H9 (cell line): ENCODE results near the gene ZMYND8. TPM values are rescaled to one million over a fixed set of nuclear protein-coding genes. Genes with fewer than 3 reads are reported as not detected.

ENCODE experiments used
- DNase-seq: peaks from one replicate; pipeline ENCODE4 v3.0.0-alpha.2; 2017
- H2AFZ ChIP-seq: one replicate; pipeline ENCODE4 v1.6.1; 2013; ENCODE audit warnings: mild to moderate bottlenecking, low read length, control low read depth, moderate library complexity
- H2AK5ac ChIP-seq: 2 replicates; pipeline ENCODE4 v1.6.1; 2013; ENCODE audit warnings: low read length, control low read depth, mixed read lengths; ENCODE audit not compliant: insufficient read length
- H2BK120ac ChIP-seq: one replicate; pipeline ENCODE4 v1.6.1; 2013; ENCODE audit warnings: low read depth, mild to moderate bottlenecking, low read length, control low read depth, inconsistent platforms; ENCODE audit not compliant: poor library complexity, severe bottlenecking
- H2BK12ac ChIP-seq: 2 replicates; pipeline ENCODE4 v1.6.1; 2013; ENCODE audit warnings: low read length, control low read depth, mixed read lengths, low read depth; ENCODE audit not compliant: insufficient read length
- H2BK15ac ChIP-seq: 2 replicates; pipeline ENCODE4 v1.6.1; 2013; ENCODE audit warnings: low read depth, low read length, control low read depth
- H2BK20ac ChIP-seq: one replicate; pipeline ENCODE4 v1.6.1; 2013; ENCODE audit warnings: low read depth, mild to moderate bottlenecking, low read length, control low read depth, inconsistent platforms; ENCODE audit not compliant: poor library complexity, severe bottlenecking
- H2BK5ac ChIP-seq: 2 replicates; pipeline ENCODE4 v1.6.1; 2013; ENCODE audit warnings: low read length, control low read depth, mixed read lengths; ENCODE audit not compliant: insufficient read length
- H3K14ac ChIP-seq: 2 replicates; pipeline ENCODE4 v1.6.1; 2013; ENCODE audit warnings: low read length, control low read depth; ENCODE audit not compliant: insufficient read depth
- H3K18ac ChIP-seq: 2 replicates; pipeline ENCODE4 v1.6.1; 2013; ENCODE audit warnings: low read depth, mild to moderate bottlenecking, mixed read lengths, low read length, control low read depth; ENCODE audit not compliant: insufficient read length
- H3K23ac ChIP-seq: 2 replicates; pipeline ENCODE4 v1.6.1; 2013; ENCODE audit warnings: low read length, control low read depth, mixed read lengths, low read depth; ENCODE audit not compliant: insufficient read length
- H3K23me2 ChIP-seq: 2 replicates; pipeline ENCODE4 v1.6.1; 2013; ENCODE audit warnings: low read depth, mild to moderate bottlenecking, mixed read lengths, low read length, control low read depth; ENCODE audit not compliant: insufficient read length, poor library complexity, severe bottlenecking
- H3K27ac ChIP-seq: 2 replicates; pipeline ENCODE4 v1.5.1; 2013; ENCODE audit warnings: low read length, control low read depth, mixed read lengths, low read depth; ENCODE audit not compliant: insufficient read length
- H3K27me3 ChIP-seq: 2 replicates; pipeline ENCODE4 v1.6.1; 2013; ENCODE audit warnings: low read length, control low read depth, inconsistent platforms; ENCODE audit not compliant: insufficient read depth
- H3K4ac ChIP-seq: 2 replicates; pipeline ENCODE4 v1.6.1; 2013; ENCODE audit warnings: low read depth, mild to moderate bottlenecking, control low read depth, inconsistent platforms, low read length, moderate library complexity
- H3K4me1 ChIP-seq: 2 replicates; pipeline ENCODE4 v1.6.1; 2013; ENCODE audit warnings: low read length, control low read depth, inconsistent platforms; ENCODE audit not compliant: insufficient read depth
- H3K4me2 ChIP-seq: 2 replicates; pipeline ENCODE4 v1.6.1; 2013; ENCODE audit warnings: low read length, control low read depth, mixed read lengths; ENCODE audit not compliant: insufficient read length, insufficient read depth
- H3K56ac ChIP-seq: 2 replicates; pipeline ENCODE4 v1.6.1; 2013; ENCODE audit warnings: low read depth, mild to moderate bottlenecking, mixed read lengths, low read length, control low read depth; ENCODE audit not compliant: insufficient read length
- H3K79me1 ChIP-seq: 2 replicates; pipeline ENCODE4 v1.6.1; 2013; ENCODE audit warnings: low read depth, mild to moderate bottlenecking, moderate library complexity, low read length, control low read depth, inconsistent platforms; ENCODE audit not compliant: insufficient read depth, poor library complexity, severe bottlenecking
- H3K79me2 ChIP-seq: 2 replicates; pipeline ENCODE4 v1.6.1; 2013; ENCODE audit warnings: low read length, control low read depth, inconsistent platforms; ENCODE audit not compliant: insufficient read depth
- H3K9ac ChIP-seq: 2 replicates; pipeline ENCODE4 v1.6.1; 2013; ENCODE audit warnings: low read length, control low read depth, mixed read lengths; ENCODE audit not compliant: insufficient read length; ENCODE audit errors: extremely low read depth
- H3K9me3 ChIP-seq: one replicate; pipeline ENCODE4 v1.6.1; 2013; ENCODE audit warnings: low read depth, low read length, inconsistent platforms; ENCODE audit not compliant: control insufficient read depth
- H3T11ph ChIP-seq: one replicate; pipeline ENCODE4 v1.6.1; 2013; ENCODE audit warnings: mild to moderate bottlenecking, low read length, control low read depth, inconsistent platforms
- H4K20me1 ChIP-seq: one replicate; pipeline ENCODE4 v1.6.1; 2013; ENCODE audit not compliant: control insufficient read depth, insufficient read length, insufficient read depth
- H4K5ac ChIP-seq: 2 replicates; pipeline ENCODE4 v1.6.1; 2013; ENCODE audit warnings: low read depth, mild to moderate bottlenecking, mixed read lengths, low read length, control low read depth; ENCODE audit not compliant: insufficient read length
- H4K8ac ChIP-seq: replicated peaks from 2 replicates; pipeline ENCODE4 v1.6.1; 2013; ENCODE audit warnings: low read length, control low read depth, mixed read lengths, low read depth; ENCODE audit not compliant: insufficient read length
- H4K91ac ChIP-seq: 2 replicates; pipeline ENCODE4 v1.6.1; 2013; ENCODE audit warnings: low read depth, mild to moderate bottlenecking, moderate library complexity, mixed read lengths, low read length, control low read depth; ENCODE audit not compliant: insufficient read length
- H3K27ac Mint-ChIP-seq, 3 experiments: 2 replicates in 2 of 3; 3 replicates in 1 of 3; pipeline ENCODE4 v1.8.0; 2020 to 2021; ENCODE audit warnings: mixed read lengths in 3 of 3, mild to moderate bottlenecking in 1 of 3, moderate library complexity in 1 of 3
- H3K27me3 Mint-ChIP-seq: 2 replicates; pipeline ENCODE4 v1.8.0; 2021; ENCODE audit warnings: low read depth, mild to moderate bottlenecking, moderate library complexity, mixed read lengths
- H3K36me3 Mint-ChIP-seq, 3 experiments: 2 replicates in 2 of 3; 3 replicates in 1 of 3; pipeline ENCODE4 v1.8.0; 2020 to 2021; ENCODE audit warnings: low read depth in 3 of 3, mixed read lengths in 3 of 3; ENCODE audit not compliant: insufficient read depth in 1 of 3
- H3K4me1 Mint-ChIP-seq, 2 experiments: 2 replicates each; pipeline ENCODE4 v1.8.0; 2020; ENCODE audit warnings: mixed read lengths in 2 of 2
- H3K4me3 Mint-ChIP-seq, 2 experiments: 2 replicates in 1 of 2; 3 replicates in 1 of 2; pipeline ENCODE4 v1.8.0; 2020 to 2021; ENCODE audit warnings: mild to moderate bottlenecking in 2 of 2, mixed read lengths in 2 of 2, moderate library complexity in 1 of 2
- H3K9me3 Mint-ChIP-seq, 2 experiments: 2 replicates in 1 of 2; 3 replicates in 1 of 2; pipeline ENCODE4 v1.8.0; 2020; ENCODE audit warnings: mild to moderate bottlenecking in 2 of 2, mixed read lengths in 2 of 2, moderate library complexity in 1 of 2
- CTCF ChIP-seq: fragments of 200-600 bp; sonication (generic); conservative IDR thresholded peaks from 3 replicates; pipeline ENCODE4 v1.8.0; 2021; ENCODE audit warnings: antibody characterized with exemption, mild to moderate bottlenecking
- WGBS: extraction: QIAGEN DNeasy Blood & Tissue Kit; methylation state at CpG from one replicate; pipeline ENCODE4 v1.1.7; 2013; ENCODE audit warnings: missing lambda C conversion rate, low lambda C conversion rate, mixed read lengths; ENCODE audit not compliant: insufficient read length; ENCODE audit errors: extremely low coverage; 5-methylcytosine and 5-hydroxymethylcytosine counted together
- total RNA-seq: library from RNA; stranded (reverse); gene quantifications from 2 replicates; pipeline ENCODE4 v1.2.1, GENCODE V29; 2021

The ZMYND8 gene
- total RNA-seq, 1 experiment from 2014 or later: 158 TPM

GRCh38 chr20:47201074-47201730 is 155.3 kb downstream of the ZMYND8 start:
- H4K5ac ChIP-seq: no peak overlapping the region
- no peaks in the 10 kb centered on the region for H3K79me2 ChIP-seq
- no peak overlapping the region for H3K4me2 ChIP-seq
- no peak overlapping the region for H2BK20ac ChIP-seq
- H3K56ac ChIP-seq: no peak overlapping the region
- no peak for TF ChIP-seq CTCF
- no peaks in the 10 kb centered on the region for H3K9me3 Mint-ChIP-seq
- H4K20me1 ChIP-seq: no peaks in the 10 kb centered on the region
- no peak overlapping the region for H2BK15ac ChIP-seq
- H2BK12ac ChIP-seq: no peak overlapping the region
- no peak overlapping the region for H3K27ac ChIP-seq
- H3K4ac ChIP-seq: no peak overlapping the region
- H3K18ac ChIP-seq: no peak overlapping the region
- H3K36me3 Mint-ChIP-seq: no peaks in the 10 kb centered on the region; a peak in 1 of 7 replicates
- no peak overlapping the region for H2BK120ac ChIP-seq
- WGBS: no CpG with 5 or more reads among the region's 9 CpGs
- no peak overlapping the region for H2BK5ac ChIP-seq
- H3K9ac ChIP-seq: no peak overlapping the region
- no peaks in the 10 kb centered on the region for H3K23me2 ChIP-seq
- no peak for DNase-seq
- no peaks in the 10 kb centered on the region for H3K4me1 ChIP-seq
- H2AFZ ChIP-seq: no peak overlapping the region
- no peak overlapping the region for H3K4me3 Mint-ChIP-seq
- H3K4me1 Mint-ChIP-seq: peaks cover 15 to 16% of the 10 kb centered on the region in 2 experiments
- H3K23ac ChIP-seq: no peak overlapping the region
- H3T11ph ChIP-seq: no peak overlapping the region
- H2AK5ac ChIP-seq: no peak overlapping the region
- no peak overlapping the region for H3K14ac ChIP-seq
- no peaks in the 10 kb centered on the region for H3K79me1 ChIP-seq
- H3K9me3 ChIP-seq: no peaks in the 10 kb centered on the region
- H3K27me3 ChIP-seq: no peaks in the 10 kb centered on the region
- no peak overlapping the region for H4K91ac ChIP-seq
- no peak overlapping the region for H4K8ac ChIP-seq
- no peak overlapping the region for H3K27ac Mint-ChIP-seq
- peaks cover 1% of the 10 kb centered on the region; the same call in 1 of the 2 replicates for H3K27me3 Mint-ChIP-seq
